ENCODE data around the gene NDUFAF8. TPM values are rescaled to one million over a fixed set of nuclear protein-coding genes. Genes with fewer than 3 reads are reported as not detected.

The NDUFAF8 gene
- total RNA-seq, 2 donors from 2014 or later: 20.8 to 26.5 TPM

GRCh38 chr17:81289627-81290026, 50.5 kb downstream of the NDUFAF8 start:
- ATAC-seq (no peak), DNase-seq (no peak)
- Histone ChIP-seq H3K9me3 (no peaks in the 10 kb centered on the region), H3K36me3 (replicated peaks in 1 of 2; ENCODE audit: insufficient read depth in 1 of 2, low read depth in 2 of 2) (peaks cover 2 to 8% of the 10 kb centered on the region in 2 donors), H3K4me1 (peaks cover 44% of the 10 kb centered on the region), H3K27ac (no peak overlapping the region), H3K4me3 (no peak overlapping the region), H3K27me3 (no peaks in the 10 kb centered on the region)
- 90 to 94% methylated on average over 6 to 21 of the region's 21 CpGs for WGBS, 2 donors
- intact Hi-C loops (cut with DNase I): loop anchor here (10.0 kb wide), 1 partner anchor 195 kb away; no protein-coding TSS in a partner anchor
- TF ChIP-seq POLR2A (IDR thresholded peaks at IDR 0.05): no peak
- no peak for TF ChIP-seq CTCF (IDR thresholded peaks at IDR 0.05)

GRCh38 chr17:81290230-81290629, 51.1 kb downstream of the NDUFAF8 start:
- H3K36me3 ChIP-seq (replicated peaks in 1 of 2; ENCODE audit: insufficient read depth in 1 of 2, low read depth in 2 of 2): peaks cover 2 to 8% of the 10 kb centered on the region in 2 donors
- H3K27ac ChIP-seq: no peak overlapping the region
- no peaks in the 10 kb centered on the region for H3K9me3 ChIP-seq
- no peak overlapping the region for H3K4me3 ChIP-seq
- H3K27me3 ChIP-seq: no peaks in the 10 kb centered on the region
- H3K4me1 ChIP-seq: peaks cover 44% of the 10 kb centered on the region
- no peak for DNase-seq
- no peak for TF ChIP-seq POLR2A (IDR thresholded peaks at IDR 0.05)
- no peak for TF ChIP-seq CTCF (IDR thresholded peaks at IDR 0.05)
- intact Hi-C loops (cut with DNase I): no loop called here
- WGBS, 2 donors: 85 to 95% methylated on average over 5 of the region's 5 CpGs
- no peak for ATAC-seq

Other genes with a start within 250 kb of the NDUFAF8 start
- gene CHMP6, start 247.5 kb upstream of the NDUFAF8 start, total RNA-seq: 10 to 100 TPM; 10.4 to 32.3 TPM
- gene BAIAP2, start 204.2 kb upstream of the NDUFAF8 start, total RNA-seq: 10 to 100 TPM in 1 of 2 donors, 1 to 10 TPM in 1; 8.0 to 11.5 TPM
- gene PVALEF, start 73.8 kb upstream of the NDUFAF8 start, total RNA-seq: not detected
- gene AATK, start 73.1 kb upstream of the NDUFAF8 start, total RNA-seq: 10 to 100 TPM; 29.1 to 42.2 TPM
- gene CEP131, start 16.4 kb upstream of the NDUFAF8 start, total RNA-seq: 10 to 100 TPM in 1 of 2 donors, 1 to 10 TPM in 1; 9.9 to 22.7 TPM
- 100 to 1,000 TPM in 1 of 2 donors, 10 to 100 TPM in 1; 31.9 to 102 TPM for gene TEPSIN, start 263 bp upstream of the NDUFAF8 start, total RNA-seq
- 100 to 1,000 TPM; 102 to 203 TPM for gene SLC38A10, start 56.0 kb downstream of the NDUFAF8 start, total RNA-seq
- gene BAHCC1, start 156.1 kb downstream of the NDUFAF8 start, total RNA-seq: 10 to 100 TPM in 1 of 2 donors, 1 to 10 TPM in 1; 5.7 to 14.8 TPM

Measured in body of pancreas (tissue), 4 donors.